B cell (primary cell): ENCODE data around the gene KIF13A. TPM values are rescaled to one million over a fixed set of nuclear protein-coding genes. Genes with fewer than 3 reads are reported as not detected.

Experiments
- ATAC-seq: fragments of 200-7000 bp; cut with Tn5 transposase; one replicate; pipeline ENCODE4 v1.10.0; 2021; ENCODE audit warnings: low read depth, mild to moderate bottlenecking, moderate number of reproducible peaks, moderate library complexity
- CTCF ChIA-PET: fragments of 350-600 bp; sonication (Branson Sonifier 250); formaldehyde crosslinking; loops from one replicate; lab custom pipeline; 2021; ENCODE audit warnings: antibody characterized with exemption, inconsistent platforms; lab: Charles Lee
- POLR2A ChIA-PET: fragments of 350-600 bp; sonication (Branson Sonifier 250); formaldehyde crosslinking; loops from one replicate; lab custom pipeline; 2021; ENCODE audit warnings: antibody characterized with exemption; lab: Charles Lee
- DNase-seq: peaks from one replicate; pipeline ENCODE4 v3.0.0; 2013
- H2AFZ ChIP-seq: 2 replicates; pipeline ENCODE4 v1.6.1; 2012; ENCODE audit warnings: mild to moderate bottlenecking, low read depth, low read length; ENCODE audit not compliant: insufficient read depth, poor library complexity, severe bottlenecking
- H3K27ac ChIP-seq, 2 donors: 1 replicate in 1 of 2; 2 replicates in 1 of 2; pipeline ENCODE4 v1.5.1; 2012 to 2013; ENCODE audit warnings: low read length in 2 of 2, mild to moderate bottlenecking in 2 of 2, moderate library complexity in 1 of 2
- H3K27me3 ChIP-seq, 4 experiments: fragments of 200-600 bp in 1 of 4; sonication (generic) in 1 of 4; replicated peaks in 1 of 4; 1 replicate in 2 of 4; 2 replicates in 2 of 4; pipeline versions ENCODE4 v1.6.1 to v1.7.0; 2013 to 2016; ENCODE audit warnings: low read length in 3 of 4, mild to moderate bottlenecking in 2 of 4, mixed read lengths in 1 of 4, moderate library complexity in 1 of 4; ENCODE audit not compliant: insufficient read depth in 4 of 4, control insufficient read depth in 3 of 4; ENCODE audit errors: control extremely low read depth in 1 of 4
- H3K36me3 ChIP-seq, 2 experiments: replicated peaks in 1 of 2; 1 replicate in 1 of 2; 2 replicates in 1 of 2; pipeline versions ENCODE4 v1.6.1 to v1.7.1; 2013; ENCODE audit warnings: low read length in 1 of 2; ENCODE audit not compliant: insufficient read depth in 2 of 2, control insufficient read depth in 1 of 2; ENCODE audit errors: control extremely low read depth in 1 of 2, extremely low read depth in 1 of 2
- H3K4me1 ChIP-seq, 2 donors: fragments of 200-600 bp in 1 of 2; sonication (generic) in 1 of 2; 1 replicate in 1 of 2; 2 replicates in 1 of 2; pipeline versions ENCODE4 v1.5.1 to v1.6.1; 2013 to 2017; ENCODE audit warnings: low read length in 2 of 2; ENCODE audit not compliant: control insufficient read depth in 2 of 2, insufficient read depth in 2 of 2
- H3K4me2 ChIP-seq: replicated peaks from 2 replicates; pipeline ENCODE3; 2012; ENCODE audit warnings: mild to moderate bottlenecking, low read depth, low read length; ENCODE audit not compliant: poor library complexity, severe bottlenecking
- H3K4me3 ChIP-seq, 5 experiments: fragments of 200-600 bp in 1 of 5; sonication (generic) in 1 of 5; 1 replicate in 3 of 5; 2 replicates in 2 of 5; pipeline versions ENCODE4 v1.5.1 to v1.7.0; 2011 to 2016; ENCODE audit warnings: low read length in 4 of 5, mild to moderate bottlenecking in 4 of 5, low read depth in 2 of 5, control low read depth in 1 of 5, moderate library complexity in 1 of 5; ENCODE audit not compliant: insufficient read depth in 1 of 5; ENCODE audit errors: control extremely low read depth in 1 of 5, extremely low read depth in 1 of 5
- H3K79me2 ChIP-seq: fragments of 200-600 bp; sonication (generic); one replicate; pipeline ENCODE4 v1.6.0; 2016; ENCODE audit warnings: low read length; ENCODE audit not compliant: control insufficient read depth, insufficient read depth
- H3K9ac ChIP-seq: fragments of 200-600 bp; sonication (generic); 2 replicates; pipeline ENCODE4 v1.6.1; 2017; ENCODE audit warnings: mild to moderate bottlenecking, low read length, moderate library complexity
- H3K9me3 ChIP-seq, 3 donors: one replicate each; pipeline versions ENCODE4 v1.6.1 to v1.7.1; 2013; ENCODE audit warnings: low read length in 2 of 3; ENCODE audit not compliant: control insufficient read depth in 2 of 3, insufficient read depth in 1 of 3; ENCODE audit errors: control extremely low read depth in 1 of 3
- H4K20me1 ChIP-seq: 2 replicates; pipeline ENCODE4 v1.6.0; 2012; ENCODE audit warnings: mild to moderate bottlenecking, low read length; ENCODE audit not compliant: insufficient read depth, control insufficient read depth, poor library complexity, severe bottlenecking
- H3K27ac Mint-ChIP-seq: one replicate; pipeline ENCODE4 v1.8.0; 2021; ENCODE audit warnings: mixed read lengths
- H3K27me3 Mint-ChIP-seq: one replicate; pipeline ENCODE4 v1.8.0; 2021; ENCODE audit warnings: mixed read lengths
- H3K4me1 Mint-ChIP-seq: one replicate; pipeline ENCODE4 v1.8.0; 2021; ENCODE audit warnings: mixed read lengths
- H3K4me3 Mint-ChIP-seq: one replicate; pipeline ENCODE4 v1.8.0; 2021; ENCODE audit warnings: mixed read lengths
- H3K9me3 Mint-ChIP-seq: one replicate; pipeline ENCODE4 v1.8.0; 2022; ENCODE audit warnings: mixed read lengths; ENCODE audit not compliant: insufficient read depth
- CTCF ChIP-seq: fragments of 200-600 bp; IDR thresholded peaks from one replicate; pipeline ENCODE4 v1.8.0; 2022; ENCODE audit warnings: antibody characterized with exemption, mild to moderate bottlenecking
- EZH2 ChIP-seq: IDR thresholded peaks from 2 replicates; pipeline ENCODE4 v1.6.1; 2012; ENCODE audit warnings: borderline replicate concordance, low read depth, mild to moderate bottlenecking, moderate library complexity, low read length; ENCODE audit not compliant: insufficient read depth, poor library complexity, severe bottlenecking
- whole genome bisulfite sequencing: methylation state at CpG from one replicate; pipeline ENCODE4 v1.1.5; 2013; ENCODE audit warnings: missing lambda C conversion rate; ENCODE audit not compliant: insufficient coverage; 5-methylcytosine and 5-hydroxymethylcytosine counted together
- intact Hi-C: fragments of 100-400 bp; cut with micrococcal nuclease; formaldehyde crosslinking; loops from one replicate; pipeline ENCODE4 v1.10.0; 2022
- polyA plus RNA-seq: library from polyadenylated mRNA; depleted of rRNA; stranded (reverse); fragments of >200 nt; gene quantifications from 2 replicates; pipeline ENCODE4 v1.2.3, GENCODE V29; 2012
- total RNA-seq, 2 donors: library from RNA; stranded (reverse); fragments of 120-200 nt in 1 of 2; gene quantifications; 1 replicate in 1 of 2; 2 replicates in 1 of 2; pipeline versions ENCODE4 v1.2.3 to v1.2.4, GENCODE V29; 2013 to 2022

The KIF13A gene
- total and polyA plus RNA-seq, 2 donors (not counting 1 experiment from before 2014, with no cell fraction given) = 2.1 to 23.4 TPM

- no peaks in the 10 kb centered on the region for H3K9me3 ChIP-seq
- H3K4me1 Mint-ChIP-seq = peaks cover 4% of the 10 kb centered on the region
- no peaks in the 10 kb centered on the region for H3K27me3 Mint-ChIP-seq
- H3K36me3 ChIP-seq = no peaks in the 10 kb centered on the region
- no peaks in the 10 kb centered on the region for H3K9me3 Mint-ChIP-seq
- no peaks in the 10 kb centered on the region for H4K20me1 ChIP-seq
- WGBS = 100% methylated on average over 1 of the region's 1 CpG
- peaks cover 9% of the 10 kb centered on the region for H3K79me2 ChIP-seq
- H3K4me1 ChIP-seq = peaks cover 0 to under 1% of the 10 kb centered on the region in 2 donors
- no peak overlapping the region for H3K27ac Mint-ChIP-seq
- no peak overlapping the region for H2AFZ ChIP-seq
- no peak overlapping the region for H3K4me3 ChIP-seq
- no peak overlapping the region for H3K27ac ChIP-seq
- intact Hi-C loops = no loop called here
- no peak for ATAC-seq
- no peak for DNase-seq
- H3K9ac ChIP-seq = no peak overlapping the region
- TF ChIP-seq EZH2 (no peak), CTCF (no peak)
- POLR2A ChIA-PET = no interaction called here
- H3K4me3 Mint-ChIP-seq = no peak overlapping the region
- H3K4me2 ChIP-seq = no peak overlapping the region
- CTCF ChIA-PET = no interaction called here
- H3K27me3 ChIP-seq = no peaks in the 10 kb centered on the region
These were observed 274.9 kb downstream of the KIF13A start for GRCh38 chr6:17712576-17712975.

GRCh38 chr6:17710331-17710730, 277.1 kb downstream of the KIF13A start:
- Histone ChIP-seq H3K9me3 (no peaks in the 10 kb centered on the region), H3K79me2 (peaks cover 15% of the 10 kb centered on the region), H4K20me1 (no peaks in the 10 kb centered on the region), H3K36me3 (no peaks in the 10 kb centered on the region), H3K4me2 (no peak overlapping the region), H3K4me1 (peaks cover 5 to 10% of the 10 kb centered on the region in 2 donors), H3K4me3 (no peak overlapping the region), H3K9ac (no peak overlapping the region), H3K27me3 (no peaks in the 10 kb centered on the region), H3K27ac (no peak overlapping the region), H2AFZ (no peak overlapping the region)
- intact Hi-C loops = no loop called here
- Mint-ChIP-seq H3K4me3 (no peak overlapping the region), H3K9me3 (no peaks in the 10 kb centered on the region), H3K27me3 (no peaks in the 10 kb centered on the region), H3K27ac (no peak overlapping the region), H3K4me1 (peaks cover 14% of the 10 kb centered on the region)
- TF ChIP-seq CTCF (no peak), EZH2 (no peak)
- ATAC-seq = no peak
- POLR2A ChIA-PET = no interaction called here
- WGBS = no CpG with 5 or more reads among the region's 3 CpGs
- DNase-seq = no peak
- CTCF ChIA-PET = interaction anchor here (0.6 kb wide), 1 partner anchor 211 kb away, joined by 4 read pairs; no protein-coding TSS in a partner anchor
